HCT116 (cell line): ENCODE measurements around the gene ADARB2. TPM values are rescaled to one million over a fixed set of nuclear protein-coding genes. Genes with fewer than 3 reads are reported as not detected.

Experiments
- ATAC-seq: fragments of 200-7000 bp; cut with Tn5 transposase; 2 replicates; pipeline ENCODE4 v1.9.1; 2020; ENCODE audit warnings: mild to moderate bottlenecking, moderate library complexity
- BruUV-seq: library from RNA; stranded (reverse); fragments of 400-500 nt; replicated peaks from 2 replicates; lab custom pipeline; 2021; lab: Mats Ljungman, UMichigan
- CTCF ChIA-PET: fragments of 300-600 bp; sonication (Branson Sonifier 250); formaldehyde crosslinking; loops from one replicate; lab custom pipeline; 2021; ENCODE audit warnings: antibody characterized with exemption; lab: Charles Lee
- POLR2A ChIA-PET: fragments of 300-600, 350-600 bp; sonication (Branson Sonifier 250); formaldehyde crosslinking; loops from one replicate; lab custom pipeline; 2021; ENCODE audit warnings: antibody characterized with exemption; lab: Charles Lee
- RAD21 ChIA-PET, 2 experiments: fragments of 300-600 bp; sonication (Branson Sonifier 250); formaldehyde crosslinking; loops; one replicate each; lab custom pipeline; 2023; ENCODE audit warnings: low total read pairs in 2 of 2; ENCODE audit not compliant: uncharacterized antibody in 2 of 2, unreplicated experiment in 2 of 2, low non-redundant PET in 1 of 2; lab: Charles Lee
- DNase-seq: peaks from one replicate; pipeline ENCODE4 v3.0.0-alpha.2; 2010; ENCODE audit warnings: low read depth, low spot score
- H2AFZ ChIP-seq: fragments of 200-600 bp; shearing (Covaris generic), sonication (generic); 2 replicates; pipeline ENCODE4 v1.6.1; 2017; ENCODE audit warnings: low read depth, mixed run types, mixed read lengths, antibody characterized with exemption, low read length; ENCODE audit not compliant: poor library complexity, severe bottlenecking
- H3K27ac ChIP-seq: 2 replicates; pipeline ENCODE4 v1.5.1; 2012; ENCODE audit warnings: low read depth, low read length
- H3K27me3 ChIP-seq: fragments of 200-600 bp; sonication (generic); 2 replicates; pipeline ENCODE4 v1.6.1; 2016; ENCODE audit warnings: mixed run types, low read length, mixed read lengths; ENCODE audit not compliant: insufficient read depth
- H3K36me3 ChIP-seq, 2 experiments: fragments of 200-500 bp in 1 of 2; fragments of 200-600 bp in 1 of 2; sonication (Bioruptor generic) in 1 of 2; sonication (generic) in 1 of 2; 2 replicates each; pipeline versions ENCODE4 v1.5.1 to v1.6.1; 2014 to 2016; ENCODE audit warnings: low read length in 2 of 2, inconsistent platforms in 1 of 2, mixed read lengths in 1 of 2, mixed run types in 1 of 2; ENCODE audit not compliant: insufficient read depth in 2 of 2, control insufficient read depth in 1 of 2
- H3K4me1 ChIP-seq, 2 experiments: fragments of 200-600 bp in 1 of 2; sonication (generic) in 1 of 2; 2 replicates each; pipeline versions ENCODE4 v1.5.1 to v1.6.1; 2012 to 2017; ENCODE audit warnings: low read length in 2 of 2, inconsistent platforms in 1 of 2, mild to moderate bottlenecking in 1 of 2, mixed read lengths in 1 of 2, mixed run types in 1 of 2, moderate library complexity in 1 of 2; ENCODE audit not compliant: insufficient read depth in 2 of 2, control insufficient read depth in 1 of 2
- H3K4me2 ChIP-seq: fragments of 200-600 bp; sonication (generic); 2 replicates; pipeline ENCODE4 v1.6.1; 2017; ENCODE audit warnings: mixed run types, low read length, mixed read lengths
- H3K4me3 ChIP-seq, 2 experiments: fragments of 200-600 bp in 1 of 2; sonication (generic) in 1 of 2; replicated peaks in 1 of 2; 2 replicates each; pipeline ENCODE4 v1.5.1; 2011 to 2016; ENCODE audit warnings: low read length in 2 of 2, control low read depth in 1 of 2, low read depth in 1 of 2, mild to moderate bottlenecking in 1 of 2, mixed read lengths in 1 of 2, mixed run types in 1 of 2
- H3K79me2 ChIP-seq: fragments of 200-600 bp; sonication (generic); 2 replicates; pipeline ENCODE4 v1.6.1; 2017; ENCODE audit warnings: mild to moderate bottlenecking, mixed run types, low read length, moderate library complexity, mixed read lengths; ENCODE audit not compliant: insufficient read depth
- H3K9ac ChIP-seq: fragments of 200-600 bp; sonication (generic); 2 replicates; pipeline ENCODE4 v1.6.1; 2016; ENCODE audit warnings: low read length, mixed read lengths
- H3K9me2 ChIP-seq: fragments of 200-600 bp; sonication (generic), shearing (Covaris generic); 2 replicates; pipeline ENCODE4 v1.6.1; 2017; ENCODE audit warnings: mixed run types, mild to moderate bottlenecking, moderate library complexity; ENCODE audit not compliant: insufficient read depth
- H3K9me3 ChIP-seq, 2 experiments: fragments of 200-500 bp in 1 of 2; fragments of 200-600 bp in 1 of 2; sonication (Bioruptor generic) in 1 of 2; sonication (generic) in 1 of 2; 2 replicates each; pipeline ENCODE4 v1.6.1; 2014 to 2017; ENCODE audit warnings: low read length in 2 of 2, mixed read lengths in 2 of 2, inconsistent platforms in 1 of 2, low read depth in 1 of 2, mild to moderate bottlenecking in 1 of 2, mixed run types in 1 of 2, moderate library complexity in 1 of 2; ENCODE audit not compliant: control insufficient read depth in 1 of 2, insufficient read depth in 1 of 2
- H4K20me1 ChIP-seq: fragments of 200-600 bp; sonication (generic), shearing (Covaris generic); 2 replicates; pipeline ENCODE4 v1.6.1; 2017; ENCODE audit warnings: mixed run types, mild to moderate bottlenecking, moderate library complexity; ENCODE audit not compliant: insufficient read depth
- EGR1 ChIP-seq: IDR thresholded peaks from 2 replicates; pipeline ENCODE4 v1.6.1; 2012; ENCODE audit warnings: low read depth
- ELF1 ChIP-seq: IDR thresholded peaks from 2 replicates; pipeline ENCODE4 v1.6.1; 2012; ENCODE audit warnings: low read depth, borderline replicate concordance
- EZH2phosphoT487 ChIP-seq: fragments of 200-600 bp; IDR thresholded peaks from 2 replicates; pipeline ENCODE4 v1.6.1; 2018; ENCODE audit warnings: antibody characterized with exemption, borderline replicate concordance
- JUND ChIP-seq: IDR thresholded peaks from 2 replicates; pipeline ENCODE4 v1.6.1; 2012
- MAX ChIP-seq: IDR thresholded peaks from 2 replicates; pipeline ENCODE4 v1.6.1; 2012
- POLR2A ChIP-seq: IDR thresholded peaks from 2 replicates; pipeline ENCODE4 v1.7.0; 2011; ENCODE audit warnings: borderline replicate concordance; ENCODE audit not compliant: insufficient read depth, insufficient read length; ENCODE audit errors: extremely low read depth
- POLR2AphosphoS5 ChIP-seq: IDR thresholded peaks from 2 replicates; pipeline ENCODE4 v1.6.1; 2011; ENCODE audit warnings: mild to moderate bottlenecking, low read depth, low read length, moderate library complexity
- RAD21 ChIP-seq: IDR thresholded peaks from 2 replicates; pipeline ENCODE4 v1.6.1; 2012; ENCODE audit warnings: low read depth, mild to moderate bottlenecking
- SIN3A ChIP-seq: IDR thresholded peaks from 2 replicates; pipeline ENCODE4 v1.6.1; 2012; ENCODE audit warnings: low read depth
- SP1 ChIP-seq: IDR thresholded peaks from 2 replicates; pipeline ENCODE4 v1.6.1; 2012; ENCODE audit warnings: low read depth
- TCF7L2 ChIP-seq: IDR thresholded peaks from 2 replicates; pipeline ENCODE4 v1.7.0; 2011; ENCODE audit warnings: borderline replicate concordance, inconsistent platforms; ENCODE audit not compliant: insufficient read depth, insufficient read length; ENCODE audit errors: extremely low read depth
- YY1 ChIP-seq: IDR thresholded peaks from 2 replicates; pipeline ENCODE4 v1.6.1; 2011; ENCODE audit warnings: low read length, low read depth, moderate library complexity, mild to moderate bottlenecking; ENCODE audit not compliant: insufficient replicate concordance; ENCODE audit errors: extremely low read depth
- ZBTB33 ChIP-seq: IDR thresholded peaks from 2 replicates; pipeline ENCODE4 v1.6.1; 2011; ENCODE audit warnings: mild to moderate bottlenecking, low read length, moderate library complexity; ENCODE audit not compliant: insufficient replicate concordance; ENCODE audit errors: extremely low read depth
- ZFX ChIP-seq: fragments of 450-650 bp; IDR thresholded peaks from 2 replicates; pipeline ENCODE4 v1.6.1; 2017
- intact Hi-C: fragments of 100-400 bp; cut with micrococcal nuclease; formaldehyde crosslinking; loops from 2 replicates; pipeline ENCODE4 v1.10.0; 2022
- total RNA-seq: library from RNA; stranded (reverse); gene quantifications from one replicate; pipeline ENCODE4 v1.2.1, GENCODE V29; 2021; ENCODE audit not compliant: unreplicated experiment
- TF ChIP-seq, protein P1 (sequence below), 3 experiments: fragments of 200-600 bp in 1 of 3; sonication (generic) in 1 of 3; IDR thresholded peaks in 2 of 3; conservative IDR thresholded peaks in 1 of 3; 2 replicates each; pipeline ENCODE4 v1.5.1; 2012 to 2017; ENCODE audit warnings: low read depth in 2 of 3, low read length in 2 of 3, antibody characterized with exemption in 1 of 3, borderline replicate concordance in 1 of 3, control low read depth in 1 of 3, mild to moderate bottlenecking in 1 of 3, mixed read lengths in 1 of 3, mixed run types in 1 of 3, moderate library complexity in 1 of 3; ENCODE audit not compliant: insufficient read depth in 1 of 3

ADARB2 gene
- total RNA-seq, 1 experiment from 2014 or later = not detected

DNA sequence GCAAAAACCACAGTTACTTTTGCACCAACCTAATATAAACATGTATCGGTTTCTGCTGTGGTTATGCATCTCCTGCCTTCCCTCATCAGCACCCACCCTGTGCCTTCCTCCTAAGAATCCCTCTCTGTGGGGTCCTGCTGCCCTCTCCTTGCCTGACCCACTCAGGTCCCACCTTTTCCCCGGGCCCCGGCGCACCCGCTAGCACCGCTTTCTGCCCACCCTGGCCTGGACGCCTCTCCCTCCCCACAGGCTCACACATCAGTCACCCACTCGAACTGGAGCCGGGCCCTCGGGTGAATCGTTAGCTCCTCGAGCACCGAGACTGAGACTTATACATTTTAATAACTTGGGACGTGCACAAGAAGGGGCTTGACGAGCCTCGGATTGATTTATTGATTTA, 110.5 kb downstream of the ADARB2 start:
- ChIA-PET CTCF (no interaction called here), POLR2A (no interaction called here), RAD21 (no interaction called here)
- no peaks in the 10 kb centered on the region for H4K20me1 ChIP-seq
- DNase-seq (no peak), ATAC-seq (no peak)
- H3K9ac ChIP-seq = no peak overlapping the region
- no peaks in the 10 kb centered on the region for H3K9me2 ChIP-seq
- no peaks in the 10 kb centered on the region for H3K9me3 ChIP-seq
- TF ChIP-seq JUND = no peak
- no peak for TF ChIP-seq SP1
- TF ChIP-seq, protein P1, sequence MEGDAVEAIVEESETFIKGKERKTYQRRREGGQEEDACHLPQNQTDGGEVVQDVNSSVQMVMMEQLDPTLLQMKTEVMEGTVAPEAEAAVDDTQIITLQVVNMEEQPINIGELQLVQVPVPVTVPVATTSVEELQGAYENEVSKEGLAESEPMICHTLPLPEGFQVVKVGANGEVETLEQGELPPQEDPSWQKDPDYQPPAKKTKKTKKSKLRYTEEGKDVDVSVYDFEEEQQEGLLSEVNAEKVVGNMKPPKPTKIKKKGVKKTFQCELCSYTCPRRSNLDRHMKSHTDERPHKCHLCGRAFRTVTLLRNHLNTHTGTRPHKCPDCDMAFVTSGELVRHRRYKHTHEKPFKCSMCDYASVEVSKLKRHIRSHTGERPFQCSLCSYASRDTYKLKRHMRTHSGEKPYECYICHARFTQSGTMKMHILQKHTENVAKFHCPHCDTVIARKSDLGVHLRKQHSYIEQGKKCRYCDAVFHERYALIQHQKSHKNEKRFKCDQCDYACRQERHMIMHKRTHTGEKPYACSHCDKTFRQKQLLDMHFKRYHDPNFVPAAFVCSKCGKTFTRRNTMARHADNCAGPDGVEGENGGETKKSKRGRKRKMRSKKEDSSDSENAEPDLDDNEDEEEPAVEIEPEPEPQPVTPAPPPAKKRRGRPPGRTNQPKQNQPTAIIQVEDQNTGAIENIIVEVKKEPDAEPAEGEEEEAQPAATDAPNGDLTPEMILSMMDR (IDR thresholded peaks at IDR 0.05 in 2 of 3, conservative IDR thresholded peaks at IDR 0.05 in 1 of 3; ENCODE audit: borderline replicate concordance in 1 of 3, insufficient read depth in 1 of 3, low read depth in 2 of 3, low read length in 2 of 3) = no peak
- TF ChIP-seq EGR1 = no peak
- TF ChIP-seq ZFX = no peak
- TF ChIP-seq POLR2AphosphoS5 = no peak
- TF ChIP-seq POLR2A = no peak
- no peak for TF ChIP-seq YY1
- no peak for TF ChIP-seq TCF7L2
- no peak for TF ChIP-seq ZBTB33
- TF ChIP-seq SIN3A = no peak
- TF ChIP-seq RAD21 = no peak
- TF ChIP-seq ELF1 = no peak
- no peak for TF ChIP-seq MAX
- no peak for TF ChIP-seq EZH2phosphoT487
- H2AFZ ChIP-seq = no peak overlapping the region
- H3K36me3 ChIP-seq = no peaks in the 10 kb centered on the region
- intact Hi-C loops = no loop called here
- no peak overlapping the region for H3K27ac ChIP-seq
- no peak overlapping the region for H3K4me2 ChIP-seq
- H3K4me1 ChIP-seq = no peaks in the 10 kb centered on the region
- peaks cover 6% of the 10 kb centered on the region; the same call in 1 of the 2 replicates for H3K27me3 ChIP-seq
- H3K79me2 ChIP-seq = no peaks in the 10 kb centered on the region
- H3K4me3 ChIP-seq = no peak overlapping the region
- no TSS peak for BruUV-seq
